H9 (cell line): ENCODE measurements around the gene KRTAP21-3. TPM values are rescaled to one million over a fixed set of nuclear protein-coding genes. Genes with fewer than 3 reads are reported as not detected.

Experiments used
- DNase-seq: peaks from one replicate; pipeline ENCODE4 v3.0.0-alpha.2; 2017
- H2AFZ ChIP-seq: one replicate; pipeline ENCODE4 v1.6.1; 2013; ENCODE audit warnings: mild to moderate bottlenecking, low read length, control low read depth, moderate library complexity
- H2AK5ac ChIP-seq: 2 replicates; pipeline ENCODE4 v1.6.1; 2013; ENCODE audit warnings: low read length, control low read depth, mixed read lengths; ENCODE audit not compliant: insufficient read length
- H2BK120ac ChIP-seq: one replicate; pipeline ENCODE4 v1.6.1; 2013; ENCODE audit warnings: low read depth, mild to moderate bottlenecking, low read length, control low read depth, inconsistent platforms; ENCODE audit not compliant: poor library complexity, severe bottlenecking
- H2BK12ac ChIP-seq: 2 replicates; pipeline ENCODE4 v1.6.1; 2013; ENCODE audit warnings: low read length, control low read depth, mixed read lengths, low read depth; ENCODE audit not compliant: insufficient read length
- H2BK15ac ChIP-seq: 2 replicates; pipeline ENCODE4 v1.6.1; 2013; ENCODE audit warnings: low read depth, low read length, control low read depth
- H2BK20ac ChIP-seq: one replicate; pipeline ENCODE4 v1.6.1; 2013; ENCODE audit warnings: low read depth, mild to moderate bottlenecking, low read length, control low read depth, inconsistent platforms; ENCODE audit not compliant: poor library complexity, severe bottlenecking
- H2BK5ac ChIP-seq: 2 replicates; pipeline ENCODE4 v1.6.1; 2013; ENCODE audit warnings: low read length, control low read depth, mixed read lengths; ENCODE audit not compliant: insufficient read length
- H3K14ac ChIP-seq: 2 replicates; pipeline ENCODE4 v1.6.1; 2013; ENCODE audit warnings: low read length, control low read depth; ENCODE audit not compliant: insufficient read depth
- H3K18ac ChIP-seq: 2 replicates; pipeline ENCODE4 v1.6.1; 2013; ENCODE audit warnings: low read depth, mild to moderate bottlenecking, mixed read lengths, low read length, control low read depth; ENCODE audit not compliant: insufficient read length
- H3K23ac ChIP-seq: 2 replicates; pipeline ENCODE4 v1.6.1; 2013; ENCODE audit warnings: low read length, control low read depth, mixed read lengths, low read depth; ENCODE audit not compliant: insufficient read length
- H3K23me2 ChIP-seq: 2 replicates; pipeline ENCODE4 v1.6.1; 2013; ENCODE audit warnings: low read depth, mild to moderate bottlenecking, mixed read lengths, low read length, control low read depth; ENCODE audit not compliant: insufficient read length, poor library complexity, severe bottlenecking
- H3K27ac ChIP-seq: 2 replicates; pipeline ENCODE4 v1.5.1; 2013; ENCODE audit warnings: low read length, control low read depth, mixed read lengths, low read depth; ENCODE audit not compliant: insufficient read length
- H3K27me3 ChIP-seq: 2 replicates; pipeline ENCODE4 v1.6.1; 2013; ENCODE audit warnings: low read length, control low read depth, inconsistent platforms; ENCODE audit not compliant: insufficient read depth
- H3K4ac ChIP-seq: 2 replicates; pipeline ENCODE4 v1.6.1; 2013; ENCODE audit warnings: low read depth, mild to moderate bottlenecking, control low read depth, inconsistent platforms, low read length, moderate library complexity
- H3K4me1 ChIP-seq: 2 replicates; pipeline ENCODE4 v1.6.1; 2013; ENCODE audit warnings: low read length, control low read depth, inconsistent platforms; ENCODE audit not compliant: insufficient read depth
- H3K4me2 ChIP-seq: 2 replicates; pipeline ENCODE4 v1.6.1; 2013; ENCODE audit warnings: low read length, control low read depth, mixed read lengths; ENCODE audit not compliant: insufficient read length, insufficient read depth
- H3K56ac ChIP-seq: 2 replicates; pipeline ENCODE4 v1.6.1; 2013; ENCODE audit warnings: low read depth, mild to moderate bottlenecking, mixed read lengths, low read length, control low read depth; ENCODE audit not compliant: insufficient read length
- H3K79me1 ChIP-seq: 2 replicates; pipeline ENCODE4 v1.6.1; 2013; ENCODE audit warnings: low read depth, mild to moderate bottlenecking, moderate library complexity, low read length, control low read depth, inconsistent platforms; ENCODE audit not compliant: insufficient read depth, poor library complexity, severe bottlenecking
- H3K79me2 ChIP-seq: 2 replicates; pipeline ENCODE4 v1.6.1; 2013; ENCODE audit warnings: low read length, control low read depth, inconsistent platforms; ENCODE audit not compliant: insufficient read depth
- H3K9ac ChIP-seq: 2 replicates; pipeline ENCODE4 v1.6.1; 2013; ENCODE audit warnings: low read length, control low read depth, mixed read lengths; ENCODE audit not compliant: insufficient read length; ENCODE audit errors: extremely low read depth
- H3K9me3 ChIP-seq: one replicate; pipeline ENCODE4 v1.6.1; 2013; ENCODE audit warnings: low read depth, low read length, inconsistent platforms; ENCODE audit not compliant: control insufficient read depth
- H3T11ph ChIP-seq: one replicate; pipeline ENCODE4 v1.6.1; 2013; ENCODE audit warnings: mild to moderate bottlenecking, low read length, control low read depth, inconsistent platforms
- H4K20me1 ChIP-seq: one replicate; pipeline ENCODE4 v1.6.1; 2013; ENCODE audit not compliant: control insufficient read depth, insufficient read length, insufficient read depth
- H4K5ac ChIP-seq: 2 replicates; pipeline ENCODE4 v1.6.1; 2013; ENCODE audit warnings: low read depth, mild to moderate bottlenecking, mixed read lengths, low read length, control low read depth; ENCODE audit not compliant: insufficient read length
- H4K8ac ChIP-seq: replicated peaks from 2 replicates; pipeline ENCODE4 v1.6.1; 2013; ENCODE audit warnings: low read length, control low read depth, mixed read lengths, low read depth; ENCODE audit not compliant: insufficient read length
- H4K91ac ChIP-seq: 2 replicates; pipeline ENCODE4 v1.6.1; 2013; ENCODE audit warnings: low read depth, mild to moderate bottlenecking, moderate library complexity, mixed read lengths, low read length, control low read depth; ENCODE audit not compliant: insufficient read length
- H3K27ac Mint-ChIP-seq, 3 experiments: 2 replicates in 2 of 3; 3 replicates in 1 of 3; pipeline ENCODE4 v1.8.0; 2020 to 2021; ENCODE audit warnings: mixed read lengths in 3 of 3, mild to moderate bottlenecking in 1 of 3, moderate library complexity in 1 of 3
- H3K27me3 Mint-ChIP-seq: 2 replicates; pipeline ENCODE4 v1.8.0; 2021; ENCODE audit warnings: low read depth, mild to moderate bottlenecking, moderate library complexity, mixed read lengths
- H3K36me3 Mint-ChIP-seq, 3 experiments: 2 replicates in 2 of 3; 3 replicates in 1 of 3; pipeline ENCODE4 v1.8.0; 2020 to 2021; ENCODE audit warnings: low read depth in 3 of 3, mixed read lengths in 3 of 3; ENCODE audit not compliant: insufficient read depth in 1 of 3
- H3K4me1 Mint-ChIP-seq, 2 experiments: 2 replicates each; pipeline ENCODE4 v1.8.0; 2020; ENCODE audit warnings: mixed read lengths in 2 of 2
- H3K4me3 Mint-ChIP-seq, 2 experiments: 2 replicates in 1 of 2; 3 replicates in 1 of 2; pipeline ENCODE4 v1.8.0; 2020 to 2021; ENCODE audit warnings: mild to moderate bottlenecking in 2 of 2, mixed read lengths in 2 of 2, moderate library complexity in 1 of 2
- H3K9me3 Mint-ChIP-seq, 2 experiments: 2 replicates in 1 of 2; 3 replicates in 1 of 2; pipeline ENCODE4 v1.8.0; 2020; ENCODE audit warnings: mild to moderate bottlenecking in 2 of 2, mixed read lengths in 2 of 2, moderate library complexity in 1 of 2
- whole genome bisulfite sequencing: extraction: QIAGEN DNeasy Blood & Tissue Kit; methylation state at CpG from one replicate; pipeline ENCODE4 v1.1.7; 2013; ENCODE audit warnings: missing lambda C conversion rate, low lambda C conversion rate, mixed read lengths; ENCODE audit not compliant: insufficient read length; ENCODE audit errors: extremely low coverage; 5-methylcytosine and 5-hydroxymethylcytosine counted together
- total RNA-seq: library from RNA; stranded (reverse); gene quantifications from 2 replicates; pipeline ENCODE4 v1.2.1, GENCODE V29; 2021
- TF ChIP-seq, protein P1 (sequence below): fragments of 200-600 bp; sonication (generic); conservative IDR thresholded peaks from 3 replicates; pipeline ENCODE4 v1.8.0; 2021; ENCODE audit warnings: antibody characterized with exemption, mild to moderate bottlenecking

The KRTAP21-3 gene
- total RNA-seq, 1 experiment from 2014 or later: not detected

- Histone ChIP-seq H4K8ac (no peak overlapping the region), H3K79me2 (no peaks in the 10 kb centered on the region), H2BK12ac (no peak overlapping the region), H2BK120ac (no peak overlapping the region), H3K23ac (no peak overlapping the region), H3K18ac (no peak overlapping the region), H4K5ac (no peak overlapping the region), H2BK20ac (no peak overlapping the region), H3K4me1 (no peaks in the 10 kb centered on the region), H3K9ac (no peak overlapping the region), H3K9me3 (no peaks in the 10 kb centered on the region), H3K4me2 (no peak overlapping the region), H2BK5ac (no peak overlapping the region), H3K79me1 (no peaks in the 10 kb centered on the region), H3K14ac (no peak overlapping the region), H2BK15ac (no peak overlapping the region), H4K20me1 (no peaks in the 10 kb centered on the region), H2AK5ac (no peak overlapping the region), H3K56ac (no peak overlapping the region), H4K91ac (no peak overlapping the region), H3K27ac (no peak overlapping the region), H3T11ph (no peak overlapping the region), H3K27me3 (no peaks in the 10 kb centered on the region), H2AFZ (no peak overlapping the region), H3K23me2 (no peaks in the 10 kb centered on the region), H3K4ac (no peak overlapping the region)
- no peak for DNase-seq
- no CpG with 5 or more reads among the region's 2 CpGs for WGBS
- TF ChIP-seq, protein P1, sequence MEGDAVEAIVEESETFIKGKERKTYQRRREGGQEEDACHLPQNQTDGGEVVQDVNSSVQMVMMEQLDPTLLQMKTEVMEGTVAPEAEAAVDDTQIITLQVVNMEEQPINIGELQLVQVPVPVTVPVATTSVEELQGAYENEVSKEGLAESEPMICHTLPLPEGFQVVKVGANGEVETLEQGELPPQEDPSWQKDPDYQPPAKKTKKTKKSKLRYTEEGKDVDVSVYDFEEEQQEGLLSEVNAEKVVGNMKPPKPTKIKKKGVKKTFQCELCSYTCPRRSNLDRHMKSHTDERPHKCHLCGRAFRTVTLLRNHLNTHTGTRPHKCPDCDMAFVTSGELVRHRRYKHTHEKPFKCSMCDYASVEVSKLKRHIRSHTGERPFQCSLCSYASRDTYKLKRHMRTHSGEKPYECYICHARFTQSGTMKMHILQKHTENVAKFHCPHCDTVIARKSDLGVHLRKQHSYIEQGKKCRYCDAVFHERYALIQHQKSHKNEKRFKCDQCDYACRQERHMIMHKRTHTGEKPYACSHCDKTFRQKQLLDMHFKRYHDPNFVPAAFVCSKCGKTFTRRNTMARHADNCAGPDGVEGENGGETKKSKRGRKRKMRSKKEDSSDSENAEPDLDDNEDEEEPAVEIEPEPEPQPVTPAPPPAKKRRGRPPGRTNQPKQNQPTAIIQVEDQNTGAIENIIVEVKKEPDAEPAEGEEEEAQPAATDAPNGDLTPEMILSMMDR: no peak
- Mint-ChIP-seq H3K4me3 (no peak overlapping the region), H3K9me3 (peaks cover 0 to 20% of the 10 kb centered on the region in 2 experiments; a peak in 4 of 5 replicates), H3K36me3 (peaks cover 0 to 24% (median 0%) of the 10 kb centered on the region in 3 experiments; a peak in 2 of 7 replicates), H3K27ac (no peak overlapping the region), H3K27me3 (no peaks in the 10 kb centered on the region), H3K4me1 (no peaks in the 10 kb centered on the region)
Measured at GRCh38 chr21:30740462-30740861, 21.9 kb upstream of the KRTAP21-3 start.
